Caco-2 (cell line): ENCODE data around the gene YTHDC1. TPM values are rescaled to one million over a fixed set of nuclear protein-coding genes. Genes with fewer than 3 reads are reported as not detected.

ENCODE experiments used
- BruUV-seq: library from RNA; stranded (reverse); fragments of 400-500 nt; replicated peaks from 2 replicates; lab custom pipeline; 2021; lab: Mats Ljungman, UMichigan
- CTCF ChIA-PET: fragments of 300-600 bp; sonication (Branson Sonifier 250); formaldehyde crosslinking; loops from one replicate; lab custom pipeline; 2022; ENCODE audit warnings: antibody characterized with exemption; lab: Charles Lee
- POLR2A ChIA-PET: fragments of 300-600 bp; sonication (Branson Sonifier 250); formaldehyde crosslinking; loops from one replicate; lab custom pipeline; 2022; ENCODE audit warnings: antibody characterized with exemption; lab: Charles Lee
- DNase-seq, 2 experiments: peaks; one replicate each; pipeline versions ENCODE4 v3.0.0 to v3.0.0-alpha.2; 2020 to 2022
- H3K27me3 ChIP-seq: replicated peaks from 2 replicates; pipeline ENCODE4 v1.6.0; 2011; ENCODE audit warnings: low read length; ENCODE audit not compliant: control insufficient read depth, insufficient read depth
- H3K36me3 ChIP-seq: 2 replicates; pipeline ENCODE4 v1.5.1; 2011; ENCODE audit warnings: low read length; ENCODE audit not compliant: control insufficient read depth, insufficient read depth
- H3K4me1 ChIP-seq: fragments of 250-450 bp; sonication (Bioruptor Pico); 2 replicates; pipeline ENCODE4 v1.5.1; 2020; ENCODE audit warnings: mild to moderate bottlenecking
- H3K4me3 ChIP-seq: 2 replicates; pipeline ENCODE4 v1.5.1; 2011; ENCODE audit warnings: low read depth, mild to moderate bottlenecking, control low read depth, low read length
- H3K9me3 ChIP-seq: fragments of 250-450 bp; sonication (Bioruptor Pico); 2 replicates; pipeline ENCODE4 v1.5.1; 2020; ENCODE audit warnings: mild to moderate bottlenecking, moderate library complexity
- H3K27ac Mint-ChIP-seq: one replicate; pipeline ENCODE4 v1.8.0; 2022; ENCODE audit warnings: mixed read lengths; ENCODE audit not compliant: unreplicated experiment
- H3K27me3 Mint-ChIP-seq: one replicate; pipeline ENCODE4 v1.8.0; 2022; ENCODE audit warnings: mixed read lengths; ENCODE audit not compliant: insufficient read depth, unreplicated experiment
- H3K36me3 Mint-ChIP-seq: one replicate; pipeline ENCODE4 v1.8.0; 2022; ENCODE audit warnings: mild to moderate bottlenecking, mixed read lengths; ENCODE audit not compliant: insufficient read depth, unreplicated experiment
- H3K4me1 Mint-ChIP-seq: one replicate; pipeline ENCODE4 v1.8.0; 2022; ENCODE audit warnings: low read depth, mixed read lengths; ENCODE audit not compliant: unreplicated experiment
- H3K4me3 Mint-ChIP-seq: one replicate; pipeline ENCODE4 v1.8.0; 2022; ENCODE audit warnings: mild to moderate bottlenecking, moderate library complexity, mixed read lengths; ENCODE audit not compliant: unreplicated experiment
- H3K9me3 Mint-ChIP-seq: one replicate; pipeline ENCODE4 v1.8.0; 2022; ENCODE audit warnings: mixed read lengths; ENCODE audit not compliant: unreplicated experiment
- intact Hi-C: fragments of 100-400 bp; cut with micrococcal nuclease; formaldehyde crosslinking; loops from one replicate; pipeline ENCODE4 v1.10.0; 2022; ENCODE audit not compliant: unreplicated experiment
- total RNA-seq: library from RNA; stranded (reverse); gene quantifications from 2 replicates; pipeline ENCODE4 v1.2.3, GENCODE V29; 2022
- TF ChIP-seq, protein P1 (sequence below), 2 experiments: fragments of 200-600 bp in 1 of 2; IDR thresholded peaks; 1 replicate in 1 of 2; 2 replicates in 1 of 2; pipeline versions ENCODE4 v1.5.1 to v1.8.0; 2011 to 2022; ENCODE audit warnings: antibody characterized with exemption in 1 of 2, control low read depth in 1 of 2, inconsistent platforms in 1 of 2, low read depth in 1 of 2, low read length in 1 of 2, mild to moderate bottlenecking in 1 of 2, moderate library complexity in 1 of 2; ENCODE audit not compliant: insufficient read depth in 1 of 2, severe bottlenecking in 1 of 2, unreplicated experiment in 1 of 2

The YTHDC1 gene
- total RNA-seq, 1 experiment from 2014 or later = 101 TPM

DNA sequence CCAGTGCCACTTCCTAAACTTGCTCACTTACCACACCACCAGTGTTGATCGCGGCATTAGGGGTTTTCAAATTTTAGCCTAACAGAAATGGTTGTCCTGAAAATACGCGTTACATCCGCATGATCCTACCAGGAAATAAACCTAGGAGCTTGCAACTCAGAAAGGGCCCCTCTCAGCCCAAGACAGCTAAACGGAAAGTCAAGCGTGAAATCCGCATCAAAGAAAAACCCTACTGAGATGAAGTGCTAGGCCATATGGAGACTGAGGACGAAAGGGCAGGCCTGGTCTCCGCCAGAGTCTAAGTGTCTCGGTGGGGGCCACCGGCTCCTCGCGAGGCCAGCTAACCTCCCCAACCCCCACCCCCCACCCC, 626 bp downstream of the YTHDC1 start:
- CTCF ChIA-PET = interaction anchor here (1.5 to 1.8 kb wide), 2 partner anchors 27 to 77 kb away, joined by 4 to 5 read pairs; no protein-coding TSS in a partner anchor
- DNase-seq = no peak

DNA sequence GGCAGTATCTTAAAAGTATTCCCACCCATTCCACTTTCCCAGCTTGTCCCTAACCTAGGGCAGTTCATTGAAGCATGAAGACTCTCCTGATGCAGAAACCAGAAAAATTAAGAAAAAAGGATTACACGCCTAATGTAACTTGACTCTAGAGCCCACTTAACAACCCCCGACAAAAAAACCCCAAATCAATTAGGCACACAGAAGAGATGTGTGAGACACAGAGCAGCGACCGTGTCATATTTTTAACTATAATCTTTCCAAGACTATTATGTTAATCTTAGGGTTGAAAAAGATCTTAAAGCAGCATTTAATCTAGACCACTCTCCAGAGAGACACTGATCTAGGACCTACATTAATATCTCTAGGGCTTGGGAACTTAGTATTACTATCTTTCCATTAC, 1.3 kb downstream of the YTHDC1 start:
- no peaks in the 10 kb centered on the region for H3K27me3 ChIP-seq
- peaks cover 37% of the 10 kb centered on the region for H3K4me1 ChIP-seq
- intact Hi-C loops = loop anchor here (2.0 kb wide), 1 partner anchor 76 kb away; no protein-coding TSS in a partner anchor
- H3K36me3 ChIP-seq = no peaks in the 10 kb centered on the region
- Mint-ChIP-seq H3K9me3 (no peaks in the 10 kb centered on the region), H3K36me3 (peaks cover 22% of the 10 kb centered on the region), H3K27ac (peak overlapping the region; percentile 95), H3K27me3 (no peaks in the 10 kb centered on the region), H3K4me3 (peak overlapping the region; percentile 92), H3K4me1 (peaks cover 12% of the 10 kb centered on the region)
- POLR2A ChIA-PET = interaction anchor here (0.6 kb wide), 1 partner anchor 30 kb away, joined by 3 read pairs; no protein-coding TSS in a partner anchor
- DNase-seq = no peak
- TF ChIP-seq, protein P1, sequence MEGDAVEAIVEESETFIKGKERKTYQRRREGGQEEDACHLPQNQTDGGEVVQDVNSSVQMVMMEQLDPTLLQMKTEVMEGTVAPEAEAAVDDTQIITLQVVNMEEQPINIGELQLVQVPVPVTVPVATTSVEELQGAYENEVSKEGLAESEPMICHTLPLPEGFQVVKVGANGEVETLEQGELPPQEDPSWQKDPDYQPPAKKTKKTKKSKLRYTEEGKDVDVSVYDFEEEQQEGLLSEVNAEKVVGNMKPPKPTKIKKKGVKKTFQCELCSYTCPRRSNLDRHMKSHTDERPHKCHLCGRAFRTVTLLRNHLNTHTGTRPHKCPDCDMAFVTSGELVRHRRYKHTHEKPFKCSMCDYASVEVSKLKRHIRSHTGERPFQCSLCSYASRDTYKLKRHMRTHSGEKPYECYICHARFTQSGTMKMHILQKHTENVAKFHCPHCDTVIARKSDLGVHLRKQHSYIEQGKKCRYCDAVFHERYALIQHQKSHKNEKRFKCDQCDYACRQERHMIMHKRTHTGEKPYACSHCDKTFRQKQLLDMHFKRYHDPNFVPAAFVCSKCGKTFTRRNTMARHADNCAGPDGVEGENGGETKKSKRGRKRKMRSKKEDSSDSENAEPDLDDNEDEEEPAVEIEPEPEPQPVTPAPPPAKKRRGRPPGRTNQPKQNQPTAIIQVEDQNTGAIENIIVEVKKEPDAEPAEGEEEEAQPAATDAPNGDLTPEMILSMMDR (IDR thresholded peaks at IDR 0.05; ENCODE audit: insufficient read depth in 1 of 2, low read depth in 1 of 2, low read length in 1 of 2, severe bottlenecking in 1 of 2, unreplicated experiment in 1 of 2) = no peak
- BruUV-seq = TSS peak; percentile 39
- no peaks in the 10 kb centered on the region for H3K9me3 ChIP-seq
- CTCF ChIA-PET = interaction anchor here (1.5 to 1.8 kb wide), 2 partner anchors 27 to 77 kb away, joined by 4 to 5 read pairs; no protein-coding TSS in a partner anchor
- H3K4me3 ChIP-seq = peak overlapping the region; percentile 74

More for the DNA sequence above, 626 bp downstream of the YTHDC1 start:
- Mint-ChIP-seq H3K9me3 (no peaks in the 10 kb centered on the region), H3K36me3 (peaks cover 18% of the 10 kb centered on the region), H3K4me3 (peak overlapping the region; percentile 92), H3K27me3 (no peaks in the 10 kb centered on the region), H3K4me1 (peaks cover 10% of the 10 kb centered on the region), H3K27ac (peak overlapping the region; percentile 95)
- TF ChIP-seq, protein P1 (IDR thresholded peaks at IDR 0.05; ENCODE audit: insufficient read depth in 1 of 2, low read depth in 1 of 2, low read length in 1 of 2, severe bottlenecking in 1 of 2, unreplicated experiment in 1 of 2) = no peak
- intact Hi-C loops = loop anchor here (2.0 kb wide), 1 partner anchor 76 kb away; no protein-coding TSS in a partner anchor
- Histone ChIP-seq H3K4me3 (peak overlapping the region; percentile 74), H3K27me3 (no peaks in the 10 kb centered on the region), H3K9me3 (no peaks in the 10 kb centered on the region), H3K36me3 (no peaks in the 10 kb centered on the region), H3K4me1 (peaks cover 33% of the 10 kb centered on the region)
- POLR2A ChIA-PET = interaction anchor here (0.6 kb wide), 1 partner anchor 29 kb away, joined by 3 read pairs; no protein-coding TSS in a partner anchor
- BruUV-seq = no TSS peak

DNA sequence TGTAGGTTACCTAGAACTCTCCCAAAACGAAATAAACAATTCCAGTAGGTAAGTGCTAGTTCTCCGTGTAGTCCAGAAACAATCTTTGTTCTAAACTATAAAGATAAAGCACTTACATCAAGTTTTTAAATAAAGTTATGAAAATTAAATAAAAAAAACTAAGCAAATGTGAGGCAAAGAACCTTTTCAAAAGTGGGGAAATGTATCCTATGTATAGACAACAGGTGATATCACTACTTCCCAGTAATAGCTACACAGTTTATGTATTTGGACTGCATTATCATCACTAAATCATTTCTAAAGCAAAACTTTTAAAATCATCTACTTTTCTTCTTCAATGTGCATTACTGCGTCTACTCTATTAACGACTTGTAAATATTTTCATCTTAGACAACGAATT, 2.0 kb downstream of the YTHDC1 start:
- H3K27me3 ChIP-seq = no peaks in the 10 kb centered on the region
- intact Hi-C loops = loop anchor here (2.0 kb wide), 1 partner anchor 75 kb away; no protein-coding TSS in a partner anchor
- H3K36me3 Mint-ChIP-seq = peaks cover 22% of the 10 kb centered on the region
- no peaks in the 10 kb centered on the region for H3K36me3 ChIP-seq
- H3K9me3 ChIP-seq = no peaks in the 10 kb centered on the region
- H3K4me3 ChIP-seq = peak overlapping the region; percentile 74
- DNase-seq = no peak
- no peaks in the 10 kb centered on the region for H3K27me3 Mint-ChIP-seq
- peaks cover 12% of the 10 kb centered on the region for H3K4me1 Mint-ChIP-seq
- peaks cover 37% of the 10 kb centered on the region for H3K4me1 ChIP-seq
- TF ChIP-seq, protein P1 (IDR thresholded peaks at IDR 0.05; ENCODE audit: insufficient read depth in 1 of 2, low read depth in 1 of 2, low read length in 1 of 2, severe bottlenecking in 1 of 2, unreplicated experiment in 1 of 2) = no peak
- no peaks in the 10 kb centered on the region for H3K9me3 Mint-ChIP-seq
- ChIA-PET POLR2A (no interaction called here), CTCF (interaction anchor here (1.5 kb wide), 1 partner anchor 28 kb away, joined by 5 read pairs; no protein-coding TSS in a partner anchor)
- peak overlapping the region; percentile 92 for H3K4me3 Mint-ChIP-seq
- no TSS peak for BruUV-seq
- peak overlapping the region; percentile 95 for H3K27ac Mint-ChIP-seq
